Left lung (tissue), 10 donors: ENCODE data around the gene PEPD. TPM values are rescaled to one million over a fixed set of nuclear protein-coding genes. Genes with fewer than 3 reads are reported as not detected.
A peak's percentile ranks its signal among the peaks of the same experiment; 100 is the strongest.

Experiments
- ATAC-seq: fragments of 200-7000 bp; cut with Tn5 transposase; one replicate; pipeline ENCODE4 v1.9.1; 2020; ENCODE audit warnings: moderate library complexity
- DNase-seq, 4 donors: peaks; one replicate each; pipeline ENCODE4 v3.0.0-alpha.2; 2013 to 2020
- H3K27ac ChIP-seq, 2 donors: fragments of 200-600 bp; sonication (generic) in 1 of 2; one replicate each; pipeline versions ENCODE4 v1.5.0 to v1.8.0; 2020 to 2021
- H3K27me3 ChIP-seq, 2 donors: fragments of 200-600 bp; sonication (generic) in 1 of 2; one replicate each; pipeline versions ENCODE4 v1.5.0 to v1.8.0; 2020 to 2021
- H3K36me3 ChIP-seq, 2 donors: fragments of 200-600 bp; sonication (generic) in 1 of 2; one replicate each; pipeline versions ENCODE4 v1.5.0 to v1.8.0; 2020 to 2021
- H3K4me1 ChIP-seq, 2 donors: fragments of 200-600 bp; one replicate each; pipeline ENCODE4 v1.8.0; 2021
- H3K4me3 ChIP-seq, 2 donors: fragments of 200-600 bp; sonication (generic) in 1 of 2; one replicate each; pipeline versions ENCODE4 v1.5.0 to v1.8.0; 2020 to 2021; ENCODE audit warnings: mild to moderate bottlenecking in 1 of 2
- H3K9me3 ChIP-seq, 2 donors: fragments of 200-600 bp; sonication (generic) in 1 of 2; one replicate each; pipeline versions ENCODE4 v1.5.0 to v1.8.0; 2020 to 2021
- intact Hi-C, 2 donors: fragments of 100-400 bp; cut with DNase I; formaldehyde crosslinking; loops; one replicate each; pipeline versions ENCODE4 v1.11.2 to v1.14.2; 2022
- polyA plus RNA-seq, 6 donors: library from polyadenylated mRNA; unstranded; fragments of 120-200 nt; gene quantifications; one replicate each; pipeline ENCODE4 v1.2.1, GENCODE V29; 2013; ENCODE audit not compliant: insufficient read length in 6 of 6
- total RNA-seq, 2 donors: library from RNA; stranded (reverse); fragmentation: NEBNext Ultra II Directional; extraction: Animal tissue kit (Norgen Biotek cat#: 25700); gene quantifications; one replicate each; pipeline ENCODE4 v1.2.1, GENCODE V29; 2021
- TF ChIP-seq, protein P1 (sequence below), 2 donors: fragments of 200-600 bp; sonication (generic) in 1 of 2; IDR thresholded peaks; one replicate each; pipeline versions ENCODE4 v1.5.0 to v1.8.0; 2021; ENCODE audit warnings: antibody characterized with exemption in 2 of 2
- donor health status: DM: no; HTN: yes; CAD: no.
- donor health status: DM: no; HTN: no; CAD: no.

Gene PEPD
- total and polyA plus RNA-seq, 8 donors, result 41.2 to 90.1 (median 46.2) TPM

DNA sequence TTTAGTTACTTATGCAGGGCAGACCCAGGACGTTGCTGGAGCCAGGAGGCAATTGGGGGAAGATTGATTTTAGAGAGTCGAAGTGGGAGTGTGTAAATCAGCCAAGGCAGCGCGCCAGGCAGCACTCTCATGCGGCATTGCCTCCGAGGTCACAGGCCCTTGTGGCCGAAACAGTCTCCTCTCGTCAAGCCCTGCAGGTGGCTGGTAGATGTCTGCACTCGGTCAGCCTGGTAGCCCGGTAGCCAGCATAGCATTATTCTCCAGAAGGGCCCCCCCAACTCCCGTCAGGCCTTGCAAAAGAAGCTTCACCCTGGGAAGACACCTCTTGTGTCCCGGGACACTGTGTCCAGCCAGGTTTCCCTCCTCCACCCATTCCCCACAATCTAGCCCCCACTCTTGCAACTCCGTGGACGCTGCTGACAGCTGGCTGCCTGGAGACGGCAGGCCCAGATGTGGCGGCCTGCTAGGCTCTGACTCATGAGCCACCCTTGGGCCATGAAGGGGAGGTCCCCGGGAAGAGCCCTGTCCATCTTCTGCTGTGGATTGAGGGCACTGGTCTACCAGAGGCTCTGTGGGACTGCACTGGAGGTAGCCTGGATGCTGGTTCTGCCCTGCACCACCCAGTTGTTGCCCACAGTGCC, 2.6 kb upstream of the PEPD start:
- intact Hi-C loops, result no loop called here
- Histone ChIP-seq H3K36me3 (no peaks in the 10 kb centered on the region), H3K27me3 (peaks cover 0 to 31% of the 10 kb centered on the region in 2 donors), H3K27ac (no peak overlapping the region), H3K9me3 (no peaks in the 10 kb centered on the region), H3K4me1 (peaks cover 9 to 27% of the 10 kb centered on the region in 2 donors), H3K4me3 (no peak overlapping the region)
- DNase-seq, result no peak
- no peak for ATAC-seq
- TF ChIP-seq, protein P1, sequence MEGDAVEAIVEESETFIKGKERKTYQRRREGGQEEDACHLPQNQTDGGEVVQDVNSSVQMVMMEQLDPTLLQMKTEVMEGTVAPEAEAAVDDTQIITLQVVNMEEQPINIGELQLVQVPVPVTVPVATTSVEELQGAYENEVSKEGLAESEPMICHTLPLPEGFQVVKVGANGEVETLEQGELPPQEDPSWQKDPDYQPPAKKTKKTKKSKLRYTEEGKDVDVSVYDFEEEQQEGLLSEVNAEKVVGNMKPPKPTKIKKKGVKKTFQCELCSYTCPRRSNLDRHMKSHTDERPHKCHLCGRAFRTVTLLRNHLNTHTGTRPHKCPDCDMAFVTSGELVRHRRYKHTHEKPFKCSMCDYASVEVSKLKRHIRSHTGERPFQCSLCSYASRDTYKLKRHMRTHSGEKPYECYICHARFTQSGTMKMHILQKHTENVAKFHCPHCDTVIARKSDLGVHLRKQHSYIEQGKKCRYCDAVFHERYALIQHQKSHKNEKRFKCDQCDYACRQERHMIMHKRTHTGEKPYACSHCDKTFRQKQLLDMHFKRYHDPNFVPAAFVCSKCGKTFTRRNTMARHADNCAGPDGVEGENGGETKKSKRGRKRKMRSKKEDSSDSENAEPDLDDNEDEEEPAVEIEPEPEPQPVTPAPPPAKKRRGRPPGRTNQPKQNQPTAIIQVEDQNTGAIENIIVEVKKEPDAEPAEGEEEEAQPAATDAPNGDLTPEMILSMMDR (IDR thresholded peaks at IDR 0.05), result no peak

DNA sequence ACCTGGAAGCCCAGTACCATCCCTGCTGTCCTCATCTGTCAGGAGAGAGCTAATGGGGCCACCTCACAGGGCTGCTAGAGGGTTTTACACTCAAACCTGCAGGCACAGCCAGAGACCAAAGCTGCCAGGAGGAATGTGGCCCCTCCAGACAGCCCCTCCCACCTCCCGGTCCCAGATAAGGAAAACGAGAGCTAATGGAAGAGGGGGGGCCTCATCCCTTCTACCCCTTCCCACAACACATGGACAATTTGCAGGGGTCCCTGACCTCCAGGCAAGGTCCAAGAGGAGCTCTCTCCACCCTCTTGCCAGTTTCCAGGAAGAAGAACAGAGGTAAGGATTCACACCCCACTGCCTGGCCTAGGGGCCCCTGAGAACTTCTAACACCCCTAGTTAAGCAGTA, 1.6 kb upstream of the PEPD start:
- intact Hi-C loops, result no loop called here

DNA sequence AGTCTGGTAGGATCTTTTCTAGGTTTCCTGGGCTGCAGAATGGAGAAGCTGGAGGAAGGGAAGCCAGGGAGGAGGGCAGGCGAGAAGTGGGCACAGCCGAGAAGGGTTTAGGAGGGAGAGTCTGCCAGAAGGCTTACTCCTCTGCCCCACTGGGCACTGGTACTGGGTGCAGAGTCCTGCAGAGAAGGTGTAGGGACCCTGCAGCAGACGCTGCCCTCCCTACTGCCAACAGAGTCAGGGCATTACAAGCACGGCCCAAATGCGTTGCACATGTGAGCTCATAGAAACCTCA, 726 bp upstream of the PEPD start:
- H3K36me3 ChIP-seq, result no peaks in the 10 kb centered on the region
- ATAC-seq, result no peak
- H3K4me3 ChIP-seq, result peak overlapping the region; percentile 93 to 95
- DNase-seq, result no peak
- intact Hi-C loops, result no loop called here
- no peak overlapping the region for H3K27ac ChIP-seq
- peaks cover 0 to 13% of the 10 kb centered on the region in 2 donors for H3K27me3 ChIP-seq
- peaks cover 9 to 27% of the 10 kb centered on the region in 2 donors for H3K4me1 ChIP-seq
- H3K9me3 ChIP-seq, result no peaks in the 10 kb centered on the region
- TF ChIP-seq, protein P1 (IDR thresholded peaks at IDR 0.05), result no peak

More for the DNA sequence above, 1.6 kb upstream of the PEPD start:
- peaks cover 9 to 27% of the 10 kb centered on the region in 2 donors for H3K4me1 ChIP-seq
- ATAC-seq (no peak), DNase-seq (no peak)
- no peak overlapping the region for H3K4me3 ChIP-seq
- H3K27ac ChIP-seq, result no peak overlapping the region
- H3K9me3 ChIP-seq, result no peaks in the 10 kb centered on the region
- TF ChIP-seq, protein P1 (IDR thresholded peaks at IDR 0.05), result no peak
- H3K27me3 ChIP-seq, result peaks cover 0 to 22% of the 10 kb centered on the region in 2 donors
- H3K36me3 ChIP-seq, result no peaks in the 10 kb centered on the region

DNA sequence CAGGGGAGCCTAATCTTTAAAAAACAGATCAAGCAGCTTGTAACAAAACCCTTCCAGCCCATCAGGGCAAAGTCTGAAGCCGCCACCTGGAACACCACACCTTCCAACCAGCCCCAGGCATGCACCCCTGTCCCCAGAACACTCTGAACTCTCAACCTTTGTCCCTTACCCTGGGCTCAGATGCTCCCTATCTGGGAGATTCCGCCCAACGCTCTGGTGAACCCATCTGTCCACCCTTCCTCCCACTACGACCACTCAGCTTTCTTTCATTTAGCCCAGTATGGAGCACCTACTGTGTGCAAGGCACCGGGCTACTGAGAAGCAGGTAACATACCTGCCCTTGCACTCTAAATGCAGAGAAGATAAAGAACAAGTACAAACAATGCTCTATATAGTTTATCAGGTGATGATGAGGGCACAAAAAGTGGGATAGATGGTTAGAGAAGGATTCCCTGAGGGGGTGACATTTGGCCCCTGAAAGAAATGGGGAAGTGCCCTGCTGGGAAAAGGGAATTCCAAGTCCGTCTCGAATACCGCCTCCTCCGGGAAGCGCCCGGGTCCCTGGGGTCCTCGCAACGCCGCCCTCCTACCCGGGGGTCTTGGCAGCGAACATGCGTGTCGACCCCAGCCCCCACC, 629 bp downstream of the PEPD start:
- Histone ChIP-seq H3K4me3 (peak overlapping the region; percentile 93 to 95), H3K27me3 (peaks cover 0 to 6% of the 10 kb centered on the region in 2 donors), H3K9me3 (no peaks in the 10 kb centered on the region), H3K27ac (peak overlapping the region in 1 of 2 donors; percentile 63), H3K4me1 (peaks cover 9 to 27% of the 10 kb centered on the region in 2 donors), H3K36me3 (no peaks in the 10 kb centered on the region)
- DNase-seq (no peak), ATAC-seq (no peak)
- intact Hi-C loops, result no loop called here
- TF ChIP-seq, protein P1 (IDR thresholded peaks at IDR 0.05), result no peak

DNA sequence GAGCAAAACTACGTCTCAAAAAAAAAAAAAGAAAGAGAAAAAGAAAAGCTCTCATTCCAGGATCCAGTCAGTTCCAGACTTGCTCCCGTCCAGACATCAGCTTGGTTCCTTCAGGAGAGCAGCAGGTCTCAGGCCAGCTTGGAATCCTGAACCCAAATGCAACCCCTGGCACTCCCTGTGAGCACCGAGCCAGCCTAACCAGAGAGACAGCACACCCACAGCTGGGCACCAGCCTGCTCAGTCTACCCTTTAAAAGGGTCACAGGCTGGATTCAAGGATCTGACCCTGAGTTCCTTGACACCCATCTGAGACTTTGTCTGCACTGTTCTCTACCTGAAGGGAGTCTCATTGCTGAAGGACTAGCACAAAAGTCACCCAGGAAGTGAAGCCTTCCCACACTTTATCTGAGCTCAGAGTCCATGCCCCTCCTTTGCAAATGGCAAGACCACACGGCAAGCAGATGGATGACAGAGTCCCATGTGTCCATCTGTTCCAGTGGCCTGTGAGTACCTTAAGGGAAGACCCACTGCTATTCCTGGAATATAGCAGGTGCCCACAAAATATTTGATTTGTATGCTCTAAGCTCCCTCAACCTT, 1.4 kb downstream of the PEPD start:
- Histone ChIP-seq H3K27me3 (peaks cover 0 to 6% of the 10 kb centered on the region in 2 donors), H3K9me3 (no peaks in the 10 kb centered on the region), H3K36me3 (no peaks in the 10 kb centered on the region), H3K4me3 (no peak overlapping the region), H3K27ac (no peak overlapping the region), H3K4me1 (peaks cover 9 to 27% of the 10 kb centered on the region in 2 donors)
- DNase-seq (no peak), ATAC-seq (no peak)
- TF ChIP-seq, protein P1 (IDR thresholded peaks at IDR 0.05), result no peak
- intact Hi-C loops, result no loop called here
